Cerebellar cortex (tissue), 1 donor: ENCODE measurements around the gene RGS10.
"Not testable (repeated sequence)": the region's sequence is repeated elsewhere in the genome, so short reads cannot be mapped to it uniquely, and the experiment has no call there.

ENCODE experiments used
- DNase-seq: peaks from one replicate; pipeline ENCODE4 v3.0.0-alpha.2; 2015; ENCODE audit warnings: low spot score

The RGS10 gene, protein sequence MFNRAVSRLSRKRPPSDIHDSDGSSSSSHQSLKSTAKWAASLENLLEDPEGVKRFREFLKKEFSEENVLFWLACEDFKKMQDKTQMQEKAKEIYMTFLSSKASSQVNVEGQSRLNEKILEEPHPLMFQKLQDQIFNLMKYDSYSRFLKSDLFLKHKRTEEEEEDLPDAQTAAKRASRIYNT

GRCh38 chr10:119542357-119542987 is at the start of gene RGS10:
Gene RGS10 (minus strand): TSS chr10:119542719. CDS start chr10:119542638, 81 bp downstream.
- DNase-seq = peak; percentile 29

DNA sequence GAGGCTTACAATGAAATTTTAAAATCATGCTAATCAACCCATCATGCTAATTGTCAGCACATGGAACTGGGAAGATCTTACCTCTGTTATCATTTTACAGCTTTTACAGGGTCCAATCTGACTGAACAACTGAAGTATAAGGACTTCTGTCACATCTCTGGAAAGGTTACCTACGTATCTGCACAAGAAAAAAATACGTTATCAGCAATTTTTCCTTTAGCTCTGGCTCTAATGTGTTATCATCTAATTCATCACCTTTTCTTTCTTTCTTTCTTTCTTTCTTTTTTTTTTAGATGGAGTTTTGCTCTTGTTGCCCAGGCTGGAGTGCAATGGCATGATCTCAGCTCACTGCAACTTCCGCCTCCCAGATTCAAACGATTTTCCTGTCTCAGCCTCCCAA is 45.6 kb upstream of the RGS10 start:
- DNase-seq = no peak

GRCh38 chr10:119578355-119578754 is 35.8 kb upstream of the RGS10 start:
- DNase-seq = no peak

- no peak for DNase-seq
These were observed 33.5 kb upstream of the RGS10 start for GRCh38 chr10:119575991-119576390.

- no peak for DNase-seq
These were observed 33.0 kb upstream of the RGS10 start for GRCh38 chr10:119575506-119575905.

- DNase-seq = no peak
These were observed 25.5 kb upstream of the RGS10 start for GRCh38 chr10:119567978-119568377.

GRCh38 chr10:119562097-119562496 is 19.6 kb upstream of the RGS10 start:
- DNase-seq = no peak

- DNase-seq = not testable (repeated sequence)
These were observed 17.0 kb upstream of the RGS10 start for GRCh38 chr10:119559511-119559910.

DNA sequence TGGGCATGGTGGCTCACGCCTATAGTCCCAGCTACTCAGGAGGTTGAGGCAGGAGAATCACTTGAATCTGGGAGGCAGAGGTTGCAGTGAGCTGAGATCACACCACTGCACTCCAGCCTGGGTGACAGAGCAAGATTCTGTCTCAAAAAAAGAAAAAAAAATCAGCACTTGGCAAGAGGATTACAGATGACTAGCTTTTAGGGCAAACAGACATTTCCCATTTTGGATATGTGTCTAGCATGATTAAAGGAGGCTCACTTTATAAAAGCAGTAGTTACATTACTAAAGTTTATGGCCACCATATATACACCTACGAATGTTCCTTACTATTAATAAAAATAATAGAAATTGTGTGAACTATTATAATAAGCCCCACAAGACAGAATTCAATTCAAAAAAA is 13.6 kb upstream of the RGS10 start:
- not testable (repeated sequence) for DNase-seq

- no peak for DNase-seq
These were observed 12.8 kb upstream of the RGS10 start for GRCh38 chr10:119555178-119555784.

- no peak for DNase-seq
These were observed 8.3 kb upstream of the RGS10 start for GRCh38 chr10:119550827-119551226.

DNA sequence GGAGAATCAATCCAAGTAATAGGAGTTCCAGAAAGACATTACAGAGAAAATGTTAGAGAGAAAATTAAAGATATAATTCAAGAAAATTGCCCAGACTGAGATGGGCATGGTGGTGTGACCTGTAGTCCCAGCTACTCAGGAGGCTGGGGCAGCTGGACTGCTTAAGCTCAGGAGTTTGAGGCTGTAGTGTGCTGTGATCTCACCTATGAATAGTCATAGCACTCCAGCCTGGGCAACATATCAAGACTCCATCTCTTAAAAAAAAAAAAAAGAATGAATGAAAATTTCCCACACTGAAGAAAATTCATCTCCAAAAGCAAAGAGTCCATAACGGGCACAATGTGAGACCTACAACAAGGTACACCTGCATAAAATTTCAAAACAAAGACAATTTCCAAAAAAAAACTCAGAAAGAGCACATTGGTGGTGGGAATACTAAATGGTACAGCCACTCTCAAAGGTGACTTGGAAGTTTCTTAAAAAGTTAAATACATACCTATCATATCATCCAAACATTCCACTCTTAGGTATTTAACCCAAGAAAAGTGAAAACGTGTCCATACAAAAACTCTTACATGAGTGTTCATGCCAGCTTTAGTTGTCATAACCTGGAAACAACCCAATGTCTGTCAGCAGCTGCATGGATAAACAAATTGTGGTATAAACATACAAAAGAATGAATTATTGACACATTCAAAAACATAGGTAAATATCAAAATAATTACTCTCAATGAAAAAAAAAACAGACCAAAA is 6.9 kb upstream of the RGS10 start:
- no peak for DNase-seq

DNA sequence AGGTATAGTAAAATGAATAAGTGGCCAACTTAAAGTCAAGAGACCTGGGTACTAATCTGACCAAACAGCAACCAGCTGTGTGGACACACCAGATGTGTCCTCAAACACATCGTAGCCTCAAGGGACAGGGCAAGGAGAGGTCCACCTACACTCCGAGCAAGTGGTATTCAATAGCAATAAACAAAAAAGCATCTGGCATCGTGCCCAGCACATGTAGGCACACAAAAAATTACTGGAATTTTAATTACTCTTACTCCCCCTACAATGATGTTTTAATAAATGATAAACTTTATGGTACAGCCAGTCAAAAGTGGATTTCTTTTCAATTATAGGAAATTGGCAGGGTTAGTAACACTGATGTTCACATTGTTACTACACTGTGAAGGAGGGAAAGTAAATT is 3.5 kb upstream of the RGS10 start:
- DNase-seq = no peak

DNA sequence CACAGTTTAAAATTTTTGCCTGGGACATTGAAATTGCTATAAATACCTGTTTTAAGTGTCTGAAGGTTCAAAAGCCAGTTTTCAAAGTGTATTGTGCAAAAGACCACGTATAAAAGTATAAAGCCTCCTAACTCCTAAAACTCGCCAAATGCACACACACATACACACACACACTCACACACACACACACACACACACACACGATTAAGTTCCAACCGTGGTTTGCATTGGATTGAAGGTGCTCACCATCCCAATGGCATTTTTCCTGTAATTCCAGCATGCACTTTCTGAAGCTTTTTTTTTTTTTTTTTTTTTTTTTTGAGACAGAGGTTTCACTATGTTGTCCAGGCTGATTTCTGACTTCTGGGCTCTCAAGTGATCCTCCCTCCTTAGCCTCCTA is 2.8 kb upstream of the RGS10 start:
- no peak for DNase-seq

DNA sequence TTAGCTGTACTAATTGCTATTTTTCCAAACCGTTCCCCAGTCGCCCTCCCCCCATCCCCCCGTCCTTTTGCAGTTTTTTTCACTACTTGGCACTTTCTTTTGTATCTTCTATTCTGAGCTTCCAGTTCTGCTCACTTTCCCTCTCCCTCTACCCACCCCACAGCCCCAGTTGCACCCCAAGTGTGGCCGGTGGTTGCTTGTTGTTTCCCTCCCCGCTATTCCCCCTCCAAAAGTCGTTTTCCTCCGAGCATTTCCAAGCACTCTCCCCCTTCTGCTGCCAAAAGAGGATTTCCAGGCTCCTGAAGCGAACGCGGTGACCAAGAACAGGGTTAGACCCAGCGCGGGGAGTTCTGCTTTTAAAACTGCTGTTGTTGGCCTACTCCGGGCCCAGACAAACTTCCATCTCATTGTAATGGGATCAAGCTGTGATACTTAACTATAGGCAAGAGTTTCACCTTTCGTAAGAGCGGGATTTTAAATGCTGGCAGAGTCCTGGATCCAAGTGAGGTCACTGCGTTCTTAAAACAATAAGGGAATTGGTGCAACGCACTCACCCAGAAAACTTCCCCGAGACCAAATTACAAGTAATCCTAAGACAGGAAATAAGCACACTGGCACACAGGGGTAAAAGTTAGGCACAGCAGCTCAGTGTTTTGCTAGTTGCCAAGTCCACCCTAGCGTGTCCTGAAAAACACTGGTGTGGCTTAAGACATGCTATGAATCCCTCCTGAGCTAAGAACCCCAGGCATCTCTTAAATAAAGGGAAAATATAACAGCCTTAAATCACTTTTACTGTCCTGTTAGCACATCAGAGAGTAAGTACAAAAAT is 1.5 kb upstream of the RGS10 start:
- peak; percentile 30 for DNase-seq

- DNase-seq = no peak
These were observed 682 bp upstream of the RGS10 start for GRCh38 chr10:119542988-119543813.

- DNase-seq = no peak
These were observed 811 bp downstream of the RGS10 start for GRCh38 chr10:119541459-119542356.

- no peak for DNase-seq
These were observed 1.5 kb downstream of the RGS10 start for GRCh38 chr10:119541046-119541445.

- no peak for DNase-seq
These were observed 2.5 kb downstream of the RGS10 start for GRCh38 chr10:119540038-119540437.

DNA sequence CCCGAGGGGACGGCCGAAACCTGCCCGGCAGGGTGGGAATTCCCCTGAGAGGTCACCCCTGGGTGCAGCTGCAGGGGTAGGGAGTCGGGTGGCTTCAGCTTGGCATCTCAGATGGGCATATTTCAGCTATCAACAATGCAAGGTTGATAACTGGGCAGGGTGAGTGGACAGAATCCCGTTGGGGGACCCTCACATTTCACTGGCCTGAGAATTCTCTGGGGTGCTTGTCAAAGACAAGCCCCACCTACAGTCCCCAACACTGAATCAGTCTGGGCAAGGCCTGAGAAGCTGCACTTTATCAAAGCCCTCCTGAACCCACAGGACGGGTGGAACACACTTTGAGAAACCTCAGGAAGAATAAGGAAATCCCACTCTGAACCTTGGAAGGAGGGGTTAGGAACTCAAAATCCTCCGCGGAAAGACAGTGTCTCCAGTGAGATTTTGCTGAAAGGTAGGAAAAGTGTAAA is 3.1 kb downstream of the RGS10 start:
- DNase-seq = no peak
